AG04450 (cell line): Measurements from ENCODE around the gene HTR6. TPM values are rescaled to one million over a fixed set of nuclear protein-coding genes. Genes with fewer than 3 reads are reported as not detected.

Source experiments
- CTCF ChIA-PET: fragments of 300-600, 350-600 bp; formaldehyde crosslinking; extraction: SDS; loops from one replicate; lab custom pipeline; 2022; ENCODE audit warnings: antibody characterized with exemption, inconsistent platforms; lab: Charles Lee
- POLR2A ChIA-PET: fragments of 350-600 bp; formaldehyde crosslinking; extraction: SDS; loops from one replicate; lab custom pipeline; 2021; ENCODE audit warnings: antibody characterized with exemption, inconsistent platforms; lab: Yijun Ruan, JAX
- DNase-seq: peaks from one replicate; pipeline ENCODE4 v3.0.0-alpha.2; 2011; ENCODE audit warnings: low read depth, low spot score
- H3K27ac ChIP-seq: one replicate; pipeline ENCODE4 v1.5.1; 2012; ENCODE audit warnings: low read depth, low read length, control low read depth
- H3K27me3 ChIP-seq: one replicate; pipeline ENCODE4 v1.6.0; 2012; ENCODE audit warnings: low read length; ENCODE audit not compliant: control insufficient read depth, insufficient read depth
- H3K4me3 ChIP-seq: 2 replicates; pipeline ENCODE4 v1.5.1; 2011; ENCODE audit warnings: mild to moderate bottlenecking, low read depth, low read length, control low read depth
- H3K9me3 ChIP-seq: 2 replicates; pipeline ENCODE4 v1.5.1; 2012; ENCODE audit warnings: low read length; ENCODE audit not compliant: control insufficient read depth, insufficient read depth
- CTCF ChIP-seq: IDR thresholded peaks from 2 replicates; pipeline ENCODE4 v1.5.1; 2011; ENCODE audit warnings: low read depth, low read length, control low read depth, inconsistent platforms
- polyA plus RNA-seq: library from polyadenylated mRNA; depleted of rRNA; stranded (reverse); fragments of >200 nt; gene quantifications from 2 replicates; pipeline ENCODE4 v1.2.3, GENCODE V29; 2011; rRNA removed

Gene HTR6
- polyA plus RNA-seq, 1 experiment: not detected

- Histone ChIP-seq H3K4me3 (no peak overlapping the region), H3K27ac (no peak overlapping the region), H3K9me3 (peaks cover 6% of the 10 kb centered on the region; the same call in 1 of the 2 replicates), H3K27me3 (no peaks in the 10 kb centered on the region)
- no peak for TF ChIP-seq CTCF
- POLR2A ChIA-PET: no interaction called here
- DNase-seq: no peak
- CTCF ChIA-PET: interaction anchor here (1.8 kb wide), 1 partner anchor 10 kb away, joined by 9 read pairs; no protein-coding TSS in a partner anchor
These were observed 60.9 kb downstream of the HTR6 start for GRCh38 chr1:19725606-19726005.

DNA sequence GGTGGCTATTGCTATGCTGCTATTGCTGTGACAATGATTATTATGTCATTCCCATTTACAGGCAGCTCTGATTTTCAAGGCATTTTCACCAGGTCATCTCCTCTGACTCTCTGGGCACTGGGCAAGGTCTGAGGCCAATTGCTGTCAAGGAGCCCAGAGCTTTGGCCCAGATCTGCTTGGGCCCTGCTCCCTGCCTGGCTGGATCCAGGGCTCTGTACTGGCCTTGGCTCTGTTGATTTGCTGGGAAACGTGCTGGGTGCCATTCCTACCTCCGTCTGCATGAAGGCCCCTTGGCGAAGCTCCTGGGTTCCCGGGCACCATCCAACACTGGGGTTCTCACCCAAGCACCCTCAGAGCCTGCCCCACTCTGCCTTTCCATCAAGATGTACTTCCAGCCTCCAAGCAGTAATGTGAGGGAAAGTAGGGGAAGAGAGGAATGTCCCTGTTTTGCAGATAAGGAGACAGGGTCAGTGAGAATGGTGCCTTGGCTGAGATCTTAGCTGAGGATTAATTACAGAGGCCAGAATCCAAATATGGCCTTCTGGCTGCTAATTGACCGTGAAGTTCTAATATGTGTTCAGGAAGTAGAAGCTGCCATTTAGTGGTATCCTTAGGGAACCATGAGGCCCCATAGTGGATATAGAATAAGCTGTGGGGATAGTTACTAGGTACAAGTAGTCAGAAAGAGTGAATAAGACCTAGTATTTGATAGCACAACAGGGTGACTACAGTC is 63.9 kb downstream of the HTR6 start:
- Histone ChIP-seq H3K27ac (no peak overlapping the region), H3K27me3 (no peaks in the 10 kb centered on the region), H3K9me3 (peaks cover 6% of the 10 kb centered on the region; the same call in 1 of the 2 replicates), H3K4me3 (no peak overlapping the region)
- CTCF ChIA-PET: interaction anchor here (1.2 to 5.5 kb wide), 3 partner anchors 13 to 34 kb away, joined by 3 to 25 read pairs (median 10); no protein-coding TSS in a partner anchor
- POLR2A ChIA-PET: no interaction called here
- no peak for DNase-seq
- TF ChIP-seq CTCF: no peak

DNA sequence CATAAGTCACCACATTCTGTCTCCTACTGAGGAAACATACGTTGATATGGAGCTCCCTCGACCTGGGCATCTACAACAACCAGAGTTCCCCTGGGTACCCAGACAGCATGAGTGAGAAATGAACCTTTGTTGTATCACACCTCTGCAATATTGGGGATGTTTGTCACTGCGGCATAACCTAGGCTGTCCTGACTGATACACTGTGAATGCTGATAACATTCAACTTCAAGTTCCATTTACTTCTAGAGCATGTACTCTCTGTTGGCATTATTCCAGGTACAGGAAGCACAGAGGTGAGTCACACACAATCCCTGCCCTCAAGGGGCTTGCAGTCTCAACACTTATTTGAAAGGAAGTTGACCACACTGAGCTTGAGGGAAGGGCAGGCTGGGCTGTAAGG is 65.6 kb downstream of the HTR6 start:
- peaks cover 6% of the 10 kb centered on the region; the same call in 1 of the 2 replicates for H3K9me3 ChIP-seq
- TF ChIP-seq CTCF: no peak
- H3K4me3 ChIP-seq: no peak overlapping the region
- H3K27ac ChIP-seq: no peak overlapping the region
- ChIA-PET POLR2A (no interaction called here), CTCF (interaction anchor here (1.2 to 5.5 kb wide), 2 partner anchors 14 to 25 kb away, joined by 8 to 25 read pairs; no protein-coding TSS in a partner anchor)
- H3K27me3 ChIP-seq: no peaks in the 10 kb centered on the region
- DNase-seq: no peak

Other genes with a start within 250 kb of the HTR6 start
- 292 and 312 TPM in 2 replicates for gene CAPZB, start 179.3 kb upstream of the HTR6 start, polyA plus RNA-seq
- 151 and 234 TPM in 2 replicates for gene NBL1, start 20.6 kb upstream of the HTR6 start, polyA plus RNA-seq
- 10.1 and 11.4 TPM in 2 replicates for gene TMCO4, start 135.0 kb downstream of the HTR6 start, polyA plus RNA-seq
- gene RNF186, start 150.4 kb downstream of the HTR6 start, polyA plus RNA-seq: not detected in 2 replicates
- 3.9 and 4.8 TPM in 2 replicates for gene OTUD3, start 217.5 kb downstream of the HTR6 start, polyA plus RNA-seq